HG03039 (cell line): Measurements from ENCODE around the gene MMUT.
A peak's percentile ranks its signal among the peaks of the same experiment; 100 is the strongest.
"Not testable (repeated sequence)": the region's sequence is repeated elsewhere in the genome, so short reads cannot be mapped to it uniquely, and the experiment has no call there.

ENCODE experiments used
- ATAC-seq: cut with Tn5 transposase; IDR thresholded peaks from one replicate; pipeline ENCODE4 v1.9.1; 2021; ENCODE audit warnings: mild to moderate bottlenecking, moderate library complexity; ENCODE audit not compliant: unreplicated experiment

Gene MMUT

DNA sequence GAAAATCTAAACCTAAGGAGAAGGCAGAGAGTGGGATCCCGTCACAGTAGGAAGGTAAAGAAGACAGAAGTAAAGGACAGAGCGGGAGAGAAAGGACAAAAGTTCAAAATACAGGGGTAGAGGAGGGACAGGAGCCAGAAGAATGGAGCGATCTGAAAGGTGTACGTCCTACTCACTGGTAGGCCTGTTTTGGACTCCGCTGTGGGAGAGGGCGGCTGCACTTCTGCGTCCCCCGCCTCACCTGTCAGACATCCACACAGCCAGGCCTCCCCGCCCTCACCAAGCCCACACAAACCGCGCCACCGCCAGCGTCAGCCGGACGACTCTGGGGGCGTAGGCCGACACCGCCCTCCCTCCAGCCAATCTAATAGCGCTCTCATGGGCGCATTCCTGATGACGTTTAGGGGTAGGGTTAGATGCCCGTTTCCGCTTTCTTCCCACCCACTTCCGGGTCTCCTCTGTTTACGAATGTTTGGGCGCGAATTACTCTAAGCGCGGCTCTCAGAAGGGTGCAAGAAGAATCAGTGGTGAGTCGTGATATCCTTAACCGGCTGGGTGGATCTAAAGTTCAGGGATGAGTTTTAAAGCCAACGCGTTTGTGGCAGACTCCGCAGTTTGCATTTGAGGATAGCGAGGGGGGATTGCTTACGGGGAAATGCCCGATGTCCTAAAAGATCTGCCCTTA lies at the start of gene MMUT, which contains the start of gene CENPQ:
MMUT (minus strand) TSS at position 327 of the 685 bp plus-strand sequence. CDS start 3,787 bp downstream, outside the sequence.
CENPQ (plus strand) TSS at position 444 of the 685 bp plus-strand sequence. CDS start 6,807 bp downstream, outside the sequence.
- peak; percentile 99 for ATAC-seq

GRCh38 chr6:49509342-49509741 lies 46.3 kb upstream of the MMUT start:
- no peak for ATAC-seq

- ATAC-seq: no peak
These were observed 43.6 kb upstream of the MMUT start for GRCh38 chr6:49506569-49507111.

- ATAC-seq: no peak
These were observed 41.6 kb upstream of the MMUT start for GRCh38 chr6:49504666-49505065.

DNA sequence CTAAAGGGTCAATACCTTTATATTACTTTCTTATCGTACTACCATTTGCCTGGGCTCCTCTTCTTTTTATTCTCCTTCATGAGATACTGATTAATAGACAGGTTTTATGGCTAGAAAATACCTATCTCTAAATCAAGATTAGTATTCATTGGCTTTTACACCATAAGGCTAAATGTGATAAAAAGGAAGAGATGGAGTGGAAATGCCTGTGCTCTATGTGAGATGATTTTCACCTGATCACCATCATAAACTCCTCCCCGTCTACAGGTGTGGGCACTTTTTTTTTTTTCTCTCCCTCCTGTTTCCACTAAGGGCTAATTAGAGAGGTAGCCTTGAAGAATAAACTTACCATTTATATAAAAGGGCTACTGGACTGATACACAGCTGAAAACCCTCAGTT lies 36.6 kb upstream of the MMUT start, which contains the start of gene GLYATL3:
GLYATL3 (plus strand) TSS at position 301 of the 400 bp plus-strand sequence. CDS start 12,068 bp downstream, outside the sequence.
- no peak for ATAC-seq

- ATAC-seq: no peak
These were observed 36.1 kb upstream of the MMUT start for GRCh38 chr6:49499126-49499525.

DNA sequence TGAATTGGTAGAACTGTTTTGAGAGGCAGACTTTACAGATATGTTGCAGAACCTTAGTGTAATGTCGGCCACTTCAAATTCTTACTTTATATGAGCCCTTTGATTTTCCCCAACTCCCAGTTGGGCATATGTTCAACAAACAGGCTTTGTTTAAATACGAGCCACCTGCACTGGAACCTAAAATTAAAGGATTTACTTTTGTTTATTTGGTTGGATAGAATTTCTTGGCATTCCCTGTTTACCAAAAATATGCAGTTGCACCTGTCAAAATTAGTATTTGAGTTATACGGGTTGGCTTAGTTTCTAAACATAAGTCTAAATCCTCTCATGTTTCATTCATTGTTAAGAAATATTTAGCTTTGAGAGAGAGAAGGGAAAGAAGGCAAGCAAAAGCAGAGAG lies 34.3 kb upstream of the MMUT start:
- ATAC-seq: no peak

- ATAC-seq: no peak
These were observed 27.6 kb upstream of the MMUT start for GRCh38 chr6:49490633-49491032.

- not testable (repeated sequence) for ATAC-seq
These were observed 20.3 kb upstream of the MMUT start for GRCh38 chr6:49483380-49483779.

DNA sequence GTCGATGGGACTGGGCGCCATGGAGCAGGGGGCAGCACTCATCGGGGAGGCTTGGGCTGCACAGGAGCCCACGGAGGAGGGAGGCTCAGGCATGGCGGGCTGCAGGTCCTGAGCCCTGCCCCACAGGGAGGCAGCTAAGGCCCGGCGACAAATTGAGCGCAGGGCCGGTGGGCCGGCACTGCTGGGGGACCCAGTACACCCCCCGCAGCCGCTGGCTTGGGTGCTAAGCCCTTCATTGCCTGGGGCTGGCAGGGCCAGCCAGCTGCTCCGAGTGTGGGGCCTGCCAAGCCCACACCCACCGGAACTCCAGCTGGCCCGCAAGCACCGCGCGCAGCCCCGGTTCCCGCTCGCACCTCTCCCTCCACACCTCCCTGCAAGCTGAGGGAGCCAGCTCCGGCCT lies 18.8 kb upstream of the MMUT start:
- not testable (repeated sequence) for ATAC-seq

DNA sequence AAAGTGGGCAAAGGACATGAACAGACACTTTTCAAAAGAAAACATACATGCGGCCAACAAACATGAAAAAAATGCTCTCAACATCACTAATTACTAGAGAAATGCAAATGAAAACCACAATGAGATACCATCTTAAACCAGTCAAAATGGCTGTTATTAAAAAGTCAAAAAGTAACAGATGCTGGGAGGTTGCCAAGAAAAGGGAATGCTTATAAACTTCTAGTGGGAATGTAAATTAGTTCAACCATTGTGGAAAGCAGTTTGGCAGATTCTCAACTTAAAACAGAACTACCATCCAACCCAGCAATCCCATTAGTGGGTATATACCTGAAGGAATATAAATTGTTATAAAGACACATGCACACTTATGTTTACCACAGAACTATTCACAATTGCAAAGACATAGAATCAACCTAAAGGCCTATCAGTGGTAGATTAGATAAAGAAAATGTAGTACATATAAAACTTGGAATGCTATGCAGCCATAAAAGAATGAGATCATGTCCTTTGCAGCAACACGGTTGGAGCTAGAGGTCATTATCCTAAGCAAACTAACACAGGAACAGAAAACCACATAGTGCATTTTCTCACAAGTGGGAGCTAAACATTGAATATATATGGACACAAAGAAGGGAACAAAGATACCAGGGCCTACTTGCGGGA lies 16.4 kb upstream of the MMUT start:
- no peak for ATAC-seq

- not testable (repeated sequence) for ATAC-seq
These were observed 13.5 kb upstream of the MMUT start for GRCh38 chr6:49476564-49476963.

GRCh38 chr6:49468042-49468441 lies 5.0 kb upstream of the MMUT start:
- ATAC-seq: no peak

GRCh38 chr6:49464691-49465090 lies 1.6 kb upstream of the MMUT start:
- ATAC-seq: no peak

DNA sequence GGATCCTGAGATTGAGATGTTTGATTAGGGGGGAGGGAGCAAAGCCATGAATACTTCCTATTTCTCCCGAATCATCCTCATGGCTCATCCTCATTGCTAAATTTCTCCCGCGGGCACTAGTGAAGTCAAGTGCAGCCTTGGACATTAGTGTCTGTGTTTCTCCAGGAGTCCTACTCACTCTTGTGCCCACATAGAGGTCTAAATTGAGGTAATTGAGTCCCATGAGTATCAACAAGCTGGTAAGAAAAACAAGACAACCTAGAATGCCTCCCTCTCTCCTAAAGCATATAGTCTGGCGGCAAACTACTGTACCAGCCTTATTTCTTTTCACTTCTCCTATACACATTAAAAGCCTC lies 537 bp upstream of the MMUT start:
- ATAC-seq: no peak

DNA sequence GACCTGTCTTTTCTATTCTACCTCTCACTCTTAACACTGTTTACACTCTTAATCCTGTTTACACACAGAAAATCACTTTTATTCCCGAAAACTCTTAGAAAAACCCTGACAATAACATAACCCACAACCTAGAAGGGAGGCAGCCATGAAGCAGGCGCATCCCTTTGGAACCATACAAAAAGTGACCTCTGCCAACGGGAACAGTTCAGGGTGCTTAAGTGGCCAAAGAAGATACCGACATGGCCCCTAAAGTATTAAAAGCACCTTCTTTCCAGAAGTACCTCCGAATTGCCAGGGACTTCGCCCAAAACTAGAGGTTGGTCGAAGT lies 490 bp downstream of the MMUT start:
- ATAC-seq: peak; percentile 7

GRCh38 chr6:49462071-49462470 lies 982 bp downstream of the MMUT start:
- ATAC-seq: no peak

GRCh38 chr6:49457771-49458170 lies 5.3 kb downstream of the MMUT start:
- ATAC-seq: no peak

GRCh38 chr6:49454787-49455709 lies 8.0 kb downstream of the MMUT start:
- peak; percentile 68 for ATAC-seq

DNA sequence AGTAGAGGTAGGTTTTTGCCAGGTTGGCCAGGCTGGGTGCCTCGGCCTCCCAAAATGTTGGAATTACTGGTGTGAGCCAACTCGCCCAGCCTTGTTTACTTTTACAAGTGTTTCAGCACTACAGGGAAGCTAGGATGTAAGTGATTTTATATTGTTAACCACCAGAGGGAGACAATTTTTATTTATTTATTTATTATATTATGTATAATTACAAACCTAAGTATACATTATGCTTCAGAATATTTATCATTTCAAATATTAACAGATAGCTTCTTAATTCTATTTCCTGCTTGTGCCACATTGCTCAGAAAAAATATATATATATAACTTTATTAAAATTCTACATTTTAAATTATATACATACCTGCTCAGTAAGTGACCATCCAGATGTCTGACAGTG lies 9.8 kb downstream of the MMUT start:
- no peak for ATAC-seq

GRCh38 chr6:49430866-49431265 lies 32.2 kb downstream of the MMUT start:
- ATAC-seq: no peak
